Hepatocyte (in vitro differentiated cells): ENCODE results near the gene TTC33.

Source experiments
- EZH2 ChIP-seq: fragments of 200-600 bp; sonication (generic); IDR thresholded peaks from 2 replicates; pipeline ENCODE4 v1.6.1; 2016; ENCODE audit warnings: antibody characterized with exemption, mild to moderate bottlenecking, borderline replicate concordance
- TF ChIP-seq, protein P1 (sequence below): fragments of 200-600 bp; sonication (generic); IDR thresholded peaks from 2 replicates; pipeline ENCODE4 v1.5.1; 2016; ENCODE audit warnings: antibody characterized with exemption, mild to moderate bottlenecking; ENCODE audit not compliant: poor library complexity

- TF ChIP-seq, protein P1, sequence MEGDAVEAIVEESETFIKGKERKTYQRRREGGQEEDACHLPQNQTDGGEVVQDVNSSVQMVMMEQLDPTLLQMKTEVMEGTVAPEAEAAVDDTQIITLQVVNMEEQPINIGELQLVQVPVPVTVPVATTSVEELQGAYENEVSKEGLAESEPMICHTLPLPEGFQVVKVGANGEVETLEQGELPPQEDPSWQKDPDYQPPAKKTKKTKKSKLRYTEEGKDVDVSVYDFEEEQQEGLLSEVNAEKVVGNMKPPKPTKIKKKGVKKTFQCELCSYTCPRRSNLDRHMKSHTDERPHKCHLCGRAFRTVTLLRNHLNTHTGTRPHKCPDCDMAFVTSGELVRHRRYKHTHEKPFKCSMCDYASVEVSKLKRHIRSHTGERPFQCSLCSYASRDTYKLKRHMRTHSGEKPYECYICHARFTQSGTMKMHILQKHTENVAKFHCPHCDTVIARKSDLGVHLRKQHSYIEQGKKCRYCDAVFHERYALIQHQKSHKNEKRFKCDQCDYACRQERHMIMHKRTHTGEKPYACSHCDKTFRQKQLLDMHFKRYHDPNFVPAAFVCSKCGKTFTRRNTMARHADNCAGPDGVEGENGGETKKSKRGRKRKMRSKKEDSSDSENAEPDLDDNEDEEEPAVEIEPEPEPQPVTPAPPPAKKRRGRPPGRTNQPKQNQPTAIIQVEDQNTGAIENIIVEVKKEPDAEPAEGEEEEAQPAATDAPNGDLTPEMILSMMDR: no peak
- TF ChIP-seq EZH2: no peak
Measured at GRCh38 chr5:40618926-40619325, 136.8 kb downstream of the TTC33 start.
